ENCODE results near the gene BTNL2. TPM values are rescaled to one million over a fixed set of nuclear protein-coding genes. Genes with fewer than 3 reads are reported as not detected.

The BTNL2 gene
- total RNA-seq, 4 donors from 2014 or later = not detected

DNA sequence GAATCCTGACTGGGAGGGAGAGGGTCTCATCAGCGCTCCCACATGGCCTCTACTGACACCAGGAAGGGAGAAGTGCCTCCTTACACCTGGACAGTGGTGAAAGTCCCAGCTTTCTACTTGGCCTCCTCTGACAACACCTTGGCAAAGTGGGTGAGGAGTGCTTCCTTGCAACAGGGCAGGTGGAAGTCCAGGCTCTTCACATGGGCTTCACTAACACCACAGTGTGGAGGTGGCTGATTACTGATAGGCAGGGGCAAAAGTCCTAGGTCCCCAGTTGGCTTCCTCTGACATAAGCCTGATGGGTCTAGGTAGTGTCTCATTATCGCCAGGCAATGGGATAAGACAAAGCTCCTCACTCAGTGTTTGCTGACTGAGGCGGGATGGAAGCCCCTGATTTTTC, 23.2 kb upstream of the BTNL2 start:
- Histone ChIP-seq H3K9me3 (no peaks in the 10 kb centered on the region), H3K4me3 (no peak overlapping the region), H3K4me1 (no peaks in the 10 kb centered on the region), H3K27ac (no peak overlapping the region), H3K27me3 (no peaks in the 10 kb centered on the region), H3K36me3 (no peaks in the 10 kb centered on the region)
- no peak for TF ChIP-seq EP300 (IDR thresholded peaks at IDR 0.05)
- TF ChIP-seq, protein P1, sequence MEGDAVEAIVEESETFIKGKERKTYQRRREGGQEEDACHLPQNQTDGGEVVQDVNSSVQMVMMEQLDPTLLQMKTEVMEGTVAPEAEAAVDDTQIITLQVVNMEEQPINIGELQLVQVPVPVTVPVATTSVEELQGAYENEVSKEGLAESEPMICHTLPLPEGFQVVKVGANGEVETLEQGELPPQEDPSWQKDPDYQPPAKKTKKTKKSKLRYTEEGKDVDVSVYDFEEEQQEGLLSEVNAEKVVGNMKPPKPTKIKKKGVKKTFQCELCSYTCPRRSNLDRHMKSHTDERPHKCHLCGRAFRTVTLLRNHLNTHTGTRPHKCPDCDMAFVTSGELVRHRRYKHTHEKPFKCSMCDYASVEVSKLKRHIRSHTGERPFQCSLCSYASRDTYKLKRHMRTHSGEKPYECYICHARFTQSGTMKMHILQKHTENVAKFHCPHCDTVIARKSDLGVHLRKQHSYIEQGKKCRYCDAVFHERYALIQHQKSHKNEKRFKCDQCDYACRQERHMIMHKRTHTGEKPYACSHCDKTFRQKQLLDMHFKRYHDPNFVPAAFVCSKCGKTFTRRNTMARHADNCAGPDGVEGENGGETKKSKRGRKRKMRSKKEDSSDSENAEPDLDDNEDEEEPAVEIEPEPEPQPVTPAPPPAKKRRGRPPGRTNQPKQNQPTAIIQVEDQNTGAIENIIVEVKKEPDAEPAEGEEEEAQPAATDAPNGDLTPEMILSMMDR (IDR thresholded peaks at IDR 0.05) = no peak
- TF ChIP-seq POLR2A (IDR thresholded peaks at IDR 0.05) = no peak
- WGBS, 2 donors = 80 to 87% methylated on average over 3 of the region's 3 CpGs
- no peak for DNase-seq (ENCODE audit: low spot score in 2 of 2)

DNA sequence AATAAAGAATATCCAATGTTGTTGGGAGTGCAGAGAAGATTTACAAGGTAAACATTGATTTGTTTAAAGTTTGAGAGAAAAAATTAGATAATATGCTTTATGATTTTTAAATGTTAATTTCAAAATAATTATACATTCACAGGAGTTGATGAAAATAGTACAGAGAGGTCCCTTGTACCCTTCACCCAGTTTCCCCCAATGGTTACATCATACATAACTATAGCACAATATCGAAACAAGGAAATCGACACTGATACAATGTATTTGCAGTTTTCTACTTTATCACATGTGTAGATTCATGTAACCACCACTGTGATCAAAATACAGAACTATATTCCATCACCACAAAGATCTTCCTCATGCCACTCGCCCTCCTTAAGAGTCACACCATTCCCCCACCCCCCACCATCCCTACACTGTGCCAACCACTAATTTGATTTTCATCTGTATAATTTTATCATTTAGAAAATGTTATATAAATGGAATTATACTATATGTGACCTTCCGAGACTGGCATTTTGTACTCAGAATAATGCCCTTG, 21.0 kb upstream of the BTNL2 start:
- WGBS, 2 donors = 70 to 80% methylated on average over 4 of the region's 4 CpGs

GRCh38 chr6:32427218-32427617, 20.2 kb upstream of the BTNL2 start:
- TF ChIP-seq POLR2A (IDR thresholded peaks at IDR 0.05) (no peak), EP300 (IDR thresholded peaks at IDR 0.05) (no peak)
- TF ChIP-seq, protein P1 (IDR thresholded peaks at IDR 0.05) = no peak
- no peak for DNase-seq (ENCODE audit: low spot score in 2 of 2)
- Histone ChIP-seq H3K9me3 (no peaks in the 10 kb centered on the region), H3K4me1 (no peaks in the 10 kb centered on the region), H3K4me3 (no peak overlapping the region), H3K27me3 (no peaks in the 10 kb centered on the region), H3K36me3 (no peaks in the 10 kb centered on the region), H3K27ac (no peak overlapping the region)
- WGBS, 2 donors = 15 to 30% methylated on average over 1 of the region's 1 CpG

More for the DNA sequence above, 21.0 kb upstream of the BTNL2 start:
- TF ChIP-seq, protein P1 (IDR thresholded peaks at IDR 0.05) = no peak
- TF ChIP-seq EP300 (IDR thresholded peaks at IDR 0.05) (no peak), POLR2A (IDR thresholded peaks at IDR 0.05) (no peak)
- Histone ChIP-seq H3K36me3 (no peaks in the 10 kb centered on the region), H3K9me3 (no peaks in the 10 kb centered on the region), H3K27ac (no peak overlapping the region), H3K4me1 (no peaks in the 10 kb centered on the region), H3K27me3 (no peaks in the 10 kb centered on the region), H3K4me3 (no peak overlapping the region)
- no peak for DNase-seq (ENCODE audit: low spot score in 2 of 2)

DNA sequence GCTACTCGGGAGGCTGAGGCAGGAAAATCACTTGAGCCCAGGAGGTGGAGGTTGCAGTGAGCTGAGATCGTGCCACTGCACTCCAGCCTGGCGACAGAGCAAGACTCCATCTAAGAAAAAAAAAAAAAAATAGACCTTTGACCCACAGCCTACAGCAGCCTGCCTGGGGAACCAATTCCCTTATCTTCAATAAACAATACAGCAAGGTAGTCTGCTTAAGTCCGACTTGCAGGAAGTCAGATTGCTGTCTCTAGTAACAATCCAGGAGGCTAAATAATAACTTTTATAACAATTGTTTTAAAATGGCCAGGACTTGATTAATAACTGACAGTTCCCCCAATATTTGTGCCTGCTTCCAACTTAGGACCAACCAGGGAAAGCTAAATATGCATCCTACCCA, 19.4 kb upstream of the BTNL2 start:
- TF ChIP-seq, protein P1 (IDR thresholded peaks at IDR 0.05) = no peak
- TF ChIP-seq EP300 (IDR thresholded peaks at IDR 0.05) (no peak), POLR2A (IDR thresholded peaks at IDR 0.05) (no peak)
- Histone ChIP-seq H3K9me3 (no peaks in the 10 kb centered on the region), H3K4me1 (no peaks in the 10 kb centered on the region), H3K36me3 (no peaks in the 10 kb centered on the region), H3K27ac (no peak overlapping the region), H3K4me3 (no peak overlapping the region), H3K27me3 (peaks cover 0 to 4% of the 10 kb centered on the region in 2 donors)
- DNase-seq (ENCODE audit: low spot score in 2 of 2) = no peak
- WGBS, 2 donors = 82 to 86% methylated on average over 4 of the region's 4 CpGs

- no peaks in the 10 kb centered on the region for H3K36me3 ChIP-seq
- whole genome bisulfite sequencing, 2 donors = 95 to 97% methylated on average over 3 of the region's 3 CpGs
- no peak overlapping the region for H3K27ac ChIP-seq
- no peaks in the 10 kb centered on the region for H3K4me1 ChIP-seq
- no peaks in the 10 kb centered on the region for H3K9me3 ChIP-seq
- no peak for TF ChIP-seq EP300 (IDR thresholded peaks at IDR 0.05)
- TF ChIP-seq POLR2A (IDR thresholded peaks at IDR 0.05) = no peak
- TF ChIP-seq, protein P1 (IDR thresholded peaks at IDR 0.05) = no peak
- peaks cover 0 to 19% of the 10 kb centered on the region in 2 donors for H3K27me3 ChIP-seq
- H3K4me3 ChIP-seq = no peak overlapping the region
- no peak for DNase-seq (ENCODE audit: low spot score in 2 of 2)
Measured at GRCh38 chr6:32424589-32425300, 17.8 kb upstream of the BTNL2 start.

All from tibial nerve (tissue), 4 donors.